Karpas-422 (cell line): ENCODE results near the gene ARTN. TPM values are rescaled to one million over a fixed set of nuclear protein-coding genes. Genes with fewer than 3 reads are reported as not detected.

ENCODE experiments used
- DNase-seq: peaks from one replicate; pipeline ENCODE4 v3.0.0-alpha.2; 2015
- H2AFZ ChIP-seq: fragments of 200-600 bp; sonication (generic); 2 replicates; pipeline ENCODE4 v1.6.1; 2014; ENCODE audit warnings: antibody characterized with exemption, low read length, mixed read lengths
- H3K27ac ChIP-seq: fragments of 200-600 bp; sonication (generic); 2 replicates; pipeline ENCODE4 v1.5.1; 2014; ENCODE audit warnings: mild to moderate bottlenecking, low read length, moderate library complexity
- H3K27me3 ChIP-seq: fragments of 200-600 bp; sonication (generic); 2 replicates; pipeline ENCODE4 v1.6.1; 2014; ENCODE audit warnings: low read length, mixed read lengths
- H3K36me3 ChIP-seq: fragments of 200-600 bp; sonication (generic); 2 replicates; pipeline ENCODE4 v1.6.1; 2014; ENCODE audit warnings: low read length, mixed read lengths; ENCODE audit not compliant: insufficient read depth
- H3K4me1 ChIP-seq: fragments of 200-600 bp; sonication (generic); 2 replicates; pipeline ENCODE4 v1.6.1; 2014; ENCODE audit warnings: mild to moderate bottlenecking, low read length, mixed read lengths
- H3K4me2 ChIP-seq: fragments of 200-600 bp; sonication (generic); 2 replicates; pipeline ENCODE4 v1.6.1; 2014; ENCODE audit warnings: low read length, low read depth, mild to moderate bottlenecking; ENCODE audit not compliant: poor library complexity, severe bottlenecking
- H3K4me3 ChIP-seq: fragments of 200-600 bp; sonication (generic); 2 replicates; pipeline ENCODE4 v1.5.1; 2014; ENCODE audit warnings: mild to moderate bottlenecking, antibody characterized with exemption, low read length, mixed read lengths
- H3K79me2 ChIP-seq: fragments of 200-600 bp; sonication (generic); 2 replicates; pipeline ENCODE4 v1.6.1; 2014; ENCODE audit warnings: mild to moderate bottlenecking, low read length, mixed read lengths
- H3K9ac ChIP-seq: fragments of 200-600 bp; sonication (generic); 2 replicates; pipeline ENCODE4 v1.6.0; 2014; ENCODE audit warnings: low read length
- H3K9me2 ChIP-seq: fragments of 200-600 bp; sonication (generic), shearing (Covaris generic); replicated peaks from 2 replicates; pipeline ENCODE4 v1.6.0; 2014; ENCODE audit warnings: mild to moderate bottlenecking, low read length, moderate library complexity; ENCODE audit not compliant: insufficient read depth
- H3K9me3 ChIP-seq: fragments of 300-700, 200-600 bp; sonication (generic); 2 replicates; pipeline ENCODE4 v1.6.1; 2014; ENCODE audit warnings: low read length, mixed read lengths
- H4K20me1 ChIP-seq: fragments of 200-600 bp; sonication (generic); 2 replicates; pipeline ENCODE4 v1.6.1; 2014; ENCODE audit warnings: mild to moderate bottlenecking, antibody characterized with exemption, low read length, low read depth; ENCODE audit not compliant: insufficient read depth
- total RNA-seq: library from RNA; depleted of rRNA; stranded (reverse); fragments of >200 nt; shearing (Covaris generic); gene quantifications from 2 replicates; pipeline ENCODE4 v1.2.3, GENCODE V29; 2014; ENCODE audit warnings: low replicate concordance

Gene ARTN
- total RNA-seq, 1 experiment from 2014 or later: not detected

DNA sequence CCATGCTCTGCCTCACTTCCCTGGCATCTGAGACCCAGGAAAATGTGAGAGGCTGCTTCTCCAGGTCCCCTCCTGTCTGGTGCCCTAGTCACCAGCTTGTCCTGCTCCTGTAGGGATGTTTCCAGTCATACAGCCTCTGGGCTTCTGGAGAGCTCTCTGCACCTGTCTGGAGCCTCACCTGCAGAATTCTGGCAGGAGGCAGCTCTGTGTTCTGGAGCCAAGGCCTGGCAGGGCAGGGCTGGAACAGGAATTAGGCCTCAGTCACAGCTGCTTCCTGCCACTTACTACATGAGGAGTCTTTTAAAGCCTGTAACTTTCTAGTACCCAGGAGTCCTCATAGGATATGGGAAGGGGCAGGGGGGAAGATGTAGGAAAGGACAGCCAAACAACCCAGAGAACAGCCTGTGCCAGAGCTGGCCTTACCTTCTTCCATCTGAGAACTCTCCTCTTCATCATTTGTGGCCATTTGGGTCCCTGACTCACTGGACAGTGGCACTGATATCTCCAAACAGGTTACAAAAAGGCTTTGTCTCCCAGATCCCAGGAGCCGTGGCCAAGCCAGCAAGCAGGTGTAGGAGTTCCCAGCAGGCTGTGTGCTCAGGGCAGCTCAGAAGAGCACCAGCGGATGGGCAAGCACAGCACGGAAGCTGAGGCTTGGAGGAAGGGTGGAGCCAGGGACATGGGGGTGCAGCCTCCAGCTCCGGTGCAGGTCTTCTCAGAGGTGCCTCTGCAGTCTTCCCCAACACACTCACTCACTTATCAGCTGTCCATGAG is 31.4 kb upstream of the ARTN start:
- Histone ChIP-seq H3K4me1 (peaks cover 11% of the 10 kb centered on the region), H3K9me3 (no peaks in the 10 kb centered on the region), H3K9me2 (no peaks in the 10 kb centered on the region), H3K79me2 (no peaks in the 10 kb centered on the region), H3K4me2 (no peak overlapping the region), H2AFZ (no peak overlapping the region), H3K27me3 (no peaks in the 10 kb centered on the region), H3K36me3 (no peaks in the 10 kb centered on the region), H3K9ac (no peak overlapping the region), H3K4me3 (no peak overlapping the region), H3K27ac (no peak overlapping the region), H4K20me1 (no peaks in the 10 kb centered on the region)
- DNase-seq: no peak

DNA sequence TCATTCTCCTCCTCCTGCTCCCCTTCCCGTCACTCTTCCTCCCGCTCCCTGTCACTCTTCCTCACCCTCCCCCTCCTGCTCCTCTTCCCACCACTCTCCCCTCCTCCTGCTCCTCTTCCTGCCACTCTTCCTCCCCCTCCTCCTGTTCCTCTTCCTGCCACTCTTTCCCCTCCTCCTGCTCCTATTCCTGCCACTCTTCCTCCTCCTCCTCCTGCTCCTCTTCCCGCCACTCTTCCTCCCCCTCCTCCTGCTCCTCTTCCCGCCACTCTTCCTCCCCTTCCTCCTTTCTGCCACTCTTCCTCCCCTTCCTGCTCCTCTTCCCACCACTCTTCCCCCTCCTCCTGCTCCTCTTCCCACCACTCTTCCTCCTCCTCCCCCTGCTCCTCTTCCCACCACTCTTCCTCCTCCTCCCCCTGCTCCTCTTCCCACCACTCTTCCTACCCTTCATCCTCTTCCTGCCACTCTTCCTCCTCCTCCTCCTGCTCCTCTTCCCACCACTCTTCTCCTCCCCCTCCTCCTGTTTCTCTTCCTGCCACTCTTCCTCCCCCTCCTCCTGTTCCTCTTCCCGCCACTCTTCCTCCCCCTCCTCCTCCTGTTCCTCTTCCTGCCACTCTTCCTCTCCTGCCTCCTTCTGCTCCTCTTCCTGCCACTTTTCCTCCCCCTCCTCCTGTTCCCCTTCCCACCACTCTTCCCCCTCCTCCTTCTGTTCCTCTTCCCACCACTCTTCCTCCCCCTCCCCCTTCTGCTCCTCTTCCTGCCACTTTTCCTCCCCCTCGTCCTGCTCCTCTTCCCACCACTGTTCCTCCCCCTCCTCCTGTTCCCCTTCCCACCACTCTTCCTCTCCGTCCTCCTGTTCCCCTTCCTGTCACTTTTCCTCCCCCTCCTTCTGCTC is 28.7 kb upstream of the ARTN start:
- Histone ChIP-seq H3K27ac (no peak overlapping the region), H4K20me1 (no peaks in the 10 kb centered on the region), H3K4me3 (no peak overlapping the region), H3K9me3 (no peaks in the 10 kb centered on the region), H3K27me3 (no peaks in the 10 kb centered on the region), H3K79me2 (no peaks in the 10 kb centered on the region), H3K4me2 (no peak overlapping the region), H2AFZ (no peak overlapping the region), H3K4me1 (peaks cover 11% of the 10 kb centered on the region), H3K36me3 (no peaks in the 10 kb centered on the region), H3K9me2 (no peaks in the 10 kb centered on the region), H3K9ac (no peak overlapping the region)
- DNase-seq: no peak

GRCh38 chr1:43908226-43908625 is 25.4 kb upstream of the ARTN start:
- no peak overlapping the region for H3K9ac ChIP-seq
- peaks cover 2% of the 10 kb centered on the region; the same call in 1 of the 2 replicates for H3K4me1 ChIP-seq
- H3K4me3 ChIP-seq: no peak overlapping the region
- no peak overlapping the region for H3K27ac ChIP-seq
- H4K20me1 ChIP-seq: no peaks in the 10 kb centered on the region
- DNase-seq: no peak
- no peaks in the 10 kb centered on the region for H3K27me3 ChIP-seq
- no peak overlapping the region for H2AFZ ChIP-seq
- no peaks in the 10 kb centered on the region for H3K9me2 ChIP-seq
- no peaks in the 10 kb centered on the region for H3K36me3 ChIP-seq
- H3K79me2 ChIP-seq: no peaks in the 10 kb centered on the region
- H3K4me2 ChIP-seq: no peak overlapping the region
- no peaks in the 10 kb centered on the region for H3K9me3 ChIP-seq

DNA sequence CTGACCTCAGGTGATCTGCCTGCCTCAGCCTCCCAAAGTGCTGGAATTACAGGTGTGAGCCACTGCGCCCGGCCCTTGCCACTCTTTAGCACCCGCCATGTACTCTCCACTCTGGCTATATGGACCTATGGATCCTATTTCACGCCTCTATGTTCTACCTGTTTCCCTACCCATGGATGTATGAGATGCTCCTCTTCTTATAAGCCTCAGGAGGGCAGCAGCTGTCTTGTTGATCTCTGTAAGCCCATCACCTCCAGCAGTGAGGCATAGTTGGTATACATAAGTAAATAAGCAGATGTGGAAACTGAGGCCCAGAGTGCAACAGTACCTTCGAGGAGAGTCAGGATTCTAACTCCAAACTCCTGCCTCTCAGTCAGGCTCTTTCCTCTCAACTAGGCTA is 24.7 kb upstream of the ARTN start:
- Histone ChIP-seq H3K9me3 (no peaks in the 10 kb centered on the region), H3K4me1 (no peaks in the 10 kb centered on the region), H3K9ac (no peak overlapping the region), H3K4me2 (no peak overlapping the region), H3K36me3 (no peaks in the 10 kb centered on the region), H3K27me3 (no peaks in the 10 kb centered on the region), H3K27ac (no peak overlapping the region), H2AFZ (no peak overlapping the region), H3K79me2 (no peaks in the 10 kb centered on the region), H3K4me3 (no peak overlapping the region), H4K20me1 (no peaks in the 10 kb centered on the region), H3K9me2 (no peaks in the 10 kb centered on the region)
- DNase-seq: no peak

DNA sequence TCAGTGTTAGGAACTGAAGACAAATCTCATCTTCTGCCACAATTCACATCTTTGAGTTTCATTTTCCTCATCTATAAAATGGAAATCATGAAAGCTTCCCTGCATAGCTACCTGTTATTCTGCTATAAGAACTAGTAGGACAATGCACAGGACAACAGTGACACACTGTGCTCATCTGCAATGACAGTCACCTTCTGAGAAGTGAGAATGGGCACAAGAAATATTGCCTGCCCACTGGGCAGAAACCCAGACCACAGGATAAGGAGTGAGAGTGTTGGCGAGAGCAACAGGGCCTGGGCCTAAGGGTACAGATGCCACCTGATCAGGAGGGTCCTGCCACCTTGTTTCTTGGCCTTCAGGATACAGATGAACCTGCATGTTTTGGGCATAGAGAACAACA is 23.3 kb upstream of the ARTN start:
- H2AFZ ChIP-seq: no peak overlapping the region
- H3K9ac ChIP-seq: no peak overlapping the region
- H4K20me1 ChIP-seq: no peaks in the 10 kb centered on the region
- H3K4me3 ChIP-seq: no peak overlapping the region
- no peak for DNase-seq
- no peaks in the 10 kb centered on the region for H3K9me2 ChIP-seq
- H3K27ac ChIP-seq: no peak overlapping the region
- H3K9me3 ChIP-seq: no peaks in the 10 kb centered on the region
- H3K4me1 ChIP-seq: no peaks in the 10 kb centered on the region
- H3K27me3 ChIP-seq: no peaks in the 10 kb centered on the region
- no peaks in the 10 kb centered on the region for H3K79me2 ChIP-seq
- H3K4me2 ChIP-seq: no peak overlapping the region
- no peaks in the 10 kb centered on the region for H3K36me3 ChIP-seq

GRCh38 chr1:43912607-43913006 is 21.0 kb upstream of the ARTN start:
- DNase-seq: no peak
- H3K27me3 ChIP-seq: no peaks in the 10 kb centered on the region
- no peaks in the 10 kb centered on the region for H3K9me2 ChIP-seq
- H3K36me3 ChIP-seq: no peaks in the 10 kb centered on the region
- no peak overlapping the region for H3K4me2 ChIP-seq
- H3K9me3 ChIP-seq: no peaks in the 10 kb centered on the region
- no peaks in the 10 kb centered on the region for H4K20me1 ChIP-seq
- H3K4me3 ChIP-seq: no peak overlapping the region
- no peak overlapping the region for H3K27ac ChIP-seq
- H3K79me2 ChIP-seq: no peaks in the 10 kb centered on the region
- no peak overlapping the region for H2AFZ ChIP-seq
- no peak overlapping the region for H3K9ac ChIP-seq
- no peaks in the 10 kb centered on the region for H3K4me1 ChIP-seq

GRCh38 chr1:43913051-43913501 is 20.5 kb upstream of the ARTN start:
- no peaks in the 10 kb centered on the region for H3K9me2 ChIP-seq
- no peak overlapping the region for H3K9ac ChIP-seq
- no peak overlapping the region for H3K4me3 ChIP-seq
- no peak overlapping the region for H2AFZ ChIP-seq
- DNase-seq: no peak
- no peaks in the 10 kb centered on the region for H3K4me1 ChIP-seq
- H3K4me2 ChIP-seq: no peak overlapping the region
- H3K36me3 ChIP-seq: no peaks in the 10 kb centered on the region
- H3K27me3 ChIP-seq: no peaks in the 10 kb centered on the region
- H3K27ac ChIP-seq: no peak overlapping the region
- no peaks in the 10 kb centered on the region for H3K79me2 ChIP-seq
- H3K9me3 ChIP-seq: no peaks in the 10 kb centered on the region
- no peaks in the 10 kb centered on the region for H4K20me1 ChIP-seq

DNA sequence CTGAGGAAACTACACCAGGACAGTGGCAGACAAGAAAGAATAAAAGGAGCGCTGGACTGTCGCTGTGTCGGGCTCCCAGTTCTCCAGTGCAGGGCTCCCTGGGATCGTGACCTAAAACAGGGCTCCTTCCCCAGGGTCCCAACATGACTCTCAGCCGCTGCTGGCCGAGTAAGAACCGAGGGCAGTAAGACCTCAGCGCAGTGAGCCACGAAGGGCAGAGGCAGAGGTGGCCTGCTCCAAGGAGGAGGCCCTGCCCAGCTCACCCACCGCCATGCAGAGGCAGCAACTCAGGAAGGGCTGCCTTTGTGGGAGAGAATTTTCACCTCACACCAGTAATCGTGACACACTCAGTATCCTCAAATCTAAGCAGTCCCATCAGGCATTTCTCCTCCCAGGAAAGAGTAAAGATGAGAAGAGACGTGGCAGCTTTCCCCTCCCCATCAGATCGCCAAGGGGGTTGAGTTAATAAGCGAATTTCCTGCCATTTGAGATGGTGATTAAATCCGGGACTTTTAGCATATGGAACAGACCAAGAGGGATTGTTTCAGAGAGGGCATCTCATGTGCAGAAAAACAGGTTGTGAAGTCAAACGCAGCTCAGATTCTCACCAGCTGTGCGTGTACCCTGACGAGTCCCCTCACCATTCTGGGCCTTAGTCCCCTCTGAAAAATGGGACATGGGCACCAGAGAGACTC is 19.8 kb upstream of the ARTN start:
- Histone ChIP-seq H4K20me1 (no peaks in the 10 kb centered on the region), H3K9me3 (no peaks in the 10 kb centered on the region), H3K27ac (no peak overlapping the region), H3K9ac (no peak overlapping the region), H3K4me2 (no peak overlapping the region), H3K79me2 (no peaks in the 10 kb centered on the region), H2AFZ (no peak overlapping the region), H3K4me3 (no peak overlapping the region), H3K27me3 (no peaks in the 10 kb centered on the region), H3K9me2 (no peaks in the 10 kb centered on the region), H3K4me1 (peaks cover 3% of the 10 kb centered on the region; the same call in 1 of the 2 replicates), H3K36me3 (no peaks in the 10 kb centered on the region)
- DNase-seq: no peak
